GM23338 (cell line): ENCODE data around the gene TOR1AIP1. TPM values are rescaled to one million over a fixed set of nuclear protein-coding genes. Genes with fewer than 3 reads are reported as not detected.

Experiments
- ATAC-seq: fragments of 200-7000 bp; cut with Tn5 transposase; 3 replicates; pipeline ENCODE4 v1.9.1; 2020
- DNase-seq: peaks from one replicate; pipeline ENCODE4 v3.0.0-alpha.2; 2015; ENCODE audit warnings: low spot score
- H2AFZ ChIP-seq: fragments of 200-600 bp; sonication (generic); 2 replicates; pipeline ENCODE4 v1.8.0; 2016; ENCODE audit warnings: antibody characterized with exemption, mild to moderate bottlenecking, moderate library complexity
- H3F3A ChIP-seq: fragments of 200-600 bp; sonication (generic); replicated peaks from 2 replicates; pipeline ENCODE4 v1.8.0; 2017; ENCODE audit warnings: antibody characterized with exemption, mixed run types, low read depth
- H3K27ac ChIP-seq: fragments of 200-600 bp; sonication (generic); 2 replicates; pipeline ENCODE4 v1.6.1; 2016; ENCODE audit warnings: low read depth
- H3K27me3 ChIP-seq: fragments of 200-600 bp; sonication (generic); 2 replicates; pipeline ENCODE4 v1.8.0; 2016; ENCODE audit warnings: mild to moderate bottlenecking, mixed run types, moderate library complexity; ENCODE audit not compliant: insufficient read depth
- H3K36me3 ChIP-seq: fragments of 200-600 bp; sonication (generic); 2 replicates; pipeline ENCODE4 v1.8.0; 2016; ENCODE audit warnings: mild to moderate bottlenecking; ENCODE audit not compliant: insufficient read depth
- H3K4me1 ChIP-seq: fragments of 200-600 bp; sonication (generic); 2 replicates; pipeline ENCODE4 v1.8.0; 2016; ENCODE audit warnings: mild to moderate bottlenecking, moderate library complexity; ENCODE audit not compliant: insufficient read depth
- H3K4me2 ChIP-seq: fragments of 200-600 bp; sonication (generic); 2 replicates; pipeline ENCODE4 v1.7.1; 2017; ENCODE audit warnings: mixed run types
- H3K4me3 ChIP-seq: fragments of 200-600 bp; sonication (generic); 2 replicates; pipeline ENCODE4 v1.6.1; 2016; ENCODE audit warnings: mixed run types
- H3K79me2 ChIP-seq: fragments of 200-600 bp; sonication (generic); replicated peaks from 2 replicates; pipeline ENCODE4 v1.8.0; 2017; ENCODE audit warnings: mild to moderate bottlenecking; ENCODE audit not compliant: insufficient read depth
- H3K9me2 ChIP-seq: fragments of 200-600 bp; sonication (generic); 2 replicates; pipeline ENCODE4 v1.8.0; 2017; ENCODE audit not compliant: insufficient read depth
- H4K20me1 ChIP-seq: fragments of 200-600 bp; sonication (generic); replicated peaks from 2 replicates; pipeline ENCODE4 v1.8.0; 2017; ENCODE audit warnings: mild to moderate bottlenecking; ENCODE audit not compliant: insufficient read depth
- H3K27ac Mint-ChIP-seq: 2 replicates; pipeline ENCODE4 v1.8.0; 2020; ENCODE audit warnings: inconsistent platforms, mild to moderate bottlenecking, moderate library complexity, mixed read lengths
- H3K27me3 Mint-ChIP-seq: 3 replicates; pipeline ENCODE4 v1.8.0; 2022; ENCODE audit warnings: low read depth, mild to moderate bottlenecking, moderate library complexity, mixed read lengths, inconsistent platforms; ENCODE audit not compliant: insufficient read depth, poor library complexity
- H3K36me3 Mint-ChIP-seq: 3 replicates; pipeline ENCODE4 v1.8.0; 2021; ENCODE audit warnings: low read depth, mild to moderate bottlenecking, inconsistent platforms, moderate library complexity, mixed read lengths
- H3K4me1 Mint-ChIP-seq: 3 replicates; pipeline ENCODE4 v1.8.0; 2020; ENCODE audit warnings: mild to moderate bottlenecking, inconsistent platforms, mixed read lengths
- H3K4me3 Mint-ChIP-seq: 3 replicates; pipeline ENCODE4 v1.8.0; 2021; ENCODE audit warnings: moderate library complexity, mild to moderate bottlenecking, inconsistent platforms, mixed read lengths
- H3K9me3 Mint-ChIP-seq: 3 replicates; pipeline ENCODE4 v1.8.0; 2020; ENCODE audit warnings: moderate library complexity, mild to moderate bottlenecking, inconsistent platforms, mixed read lengths
- CREB1 ChIP-seq: fragments of 250-450 bp; sonication (Bioruptor Pico); IDR thresholded peaks from 2 replicates; pipeline ENCODE4 v1.5.0; 2020; ENCODE audit warnings: low read depth, mild to moderate bottlenecking, moderate library complexity
- ETS1 ChIP-seq: IDR thresholded peaks from 2 replicates; pipeline ENCODE4 v1.6.1; 2016; ENCODE audit warnings: antibody characterized with exemption
- NANOG ChIP-seq: IDR thresholded peaks from 2 replicates; pipeline ENCODE4 v1.6.1; 2016; ENCODE audit warnings: antibody characterized with exemption, borderline replicate concordance
- POLR2AphosphoS5 ChIP-seq: IDR thresholded peaks from 2 replicates; pipeline ENCODE4 v1.6.1; 2016; ENCODE audit warnings: antibody characterized with exemption, low read depth
- ZNF462 ChIP-seq: fragments of 250-450 bp; sonication (Bioruptor Pico); IDR thresholded peaks from 2 replicates; pipeline ENCODE4 v1.5.0; 2020; ENCODE audit warnings: mild to moderate bottlenecking, moderate library complexity
- polyA plus RNA-seq: library from polyadenylated mRNA; unstranded; fragments of >200 nt; fragmentation: Nextera tagmentation; extraction: Ambion mirVana; gene quantifications from 2 replicates; pipeline ENCODE4 v1.2.1, GENCODE V29; 2016
- total RNA-seq: library from RNA; depleted of rRNA; stranded (reverse); fragments of >200 nt; shearing (Covaris generic); gene quantifications from 2 replicates; pipeline ENCODE4 v1.2.3, GENCODE V29; 2014

The TOR1AIP1 gene
- total and polyA plus RNA-seq, 2 experiments from 2014 or later, result 16.9 to 20.6 TPM

- H2AFZ ChIP-seq, result no peak overlapping the region
Observed at GRCh38 chr1:179883745-179884138, 1.7 kb downstream of the TOR1AIP1 start.

GRCh38 chr1:179888071-179888470, 6.0 kb downstream of the TOR1AIP1 start:
- no peak overlapping the region for H3K27ac ChIP-seq
- no peaks in the 10 kb centered on the region for H3K27me3 ChIP-seq
- no peaks in the 10 kb centered on the region for H3K9me2 ChIP-seq
- H3K27ac Mint-ChIP-seq, result no peak overlapping the region
- peaks cover 21% of the 10 kb centered on the region for H3K36me3 ChIP-seq
- no peaks in the 10 kb centered on the region for H4K20me1 ChIP-seq
- no peak overlapping the region for H3K4me3 Mint-ChIP-seq
- H3K4me2 ChIP-seq, result no peak overlapping the region
- ATAC-seq (no peak), DNase-seq (no peak)
- H3F3A ChIP-seq, result peaks cover 5% of the 10 kb centered on the region; the same call in 1 of the 2 replicates
- no peaks in the 10 kb centered on the region; the same call in none of the 2 replicates for H3K4me1 ChIP-seq
- H3K4me3 ChIP-seq, result no peak overlapping the region
- no peaks in the 10 kb centered on the region for H3K9me3 Mint-ChIP-seq
- H3K79me2 ChIP-seq, result peaks cover 13% of the 10 kb centered on the region
- H3K4me1 Mint-ChIP-seq, result peaks cover 8% of the 10 kb centered on the region
- H3K27me3 Mint-ChIP-seq, result no peaks in the 10 kb centered on the region
- no peak overlapping the region for H2AFZ ChIP-seq
- TF ChIP-seq ZNF462 (CRISPR knock-in tag) (no peak), POLR2AphosphoS5 (no peak), NANOG (no peak)
- H3K36me3 Mint-ChIP-seq, result peaks cover 21% of the 10 kb centered on the region

More at GRCh38 chr1:179883745-179884138, 1.7 kb downstream of the TOR1AIP1 start:
- Mint-ChIP-seq H3K4me3 (peak overlapping the region; percentile 95), H3K9me3 (no peaks in the 10 kb centered on the region), H3K27me3 (peaks cover 3% of the 10 kb centered on the region), H3K27ac (peak overlapping the region; percentile 100), H3K4me1 (peaks cover 18% of the 10 kb centered on the region), H3K36me3 (peaks cover 16% of the 10 kb centered on the region)
- peaks cover 13% of the 10 kb centered on the region for H3K79me2 ChIP-seq
- H3K9me2 ChIP-seq, result no peaks in the 10 kb centered on the region
- peaks cover 6% of the 10 kb centered on the region; the same call in 1 of the 2 replicates for H3K36me3 ChIP-seq
- no peaks in the 10 kb centered on the region for H3K27me3 ChIP-seq
- peaks cover 11% of the 10 kb centered on the region; the same call in 1 of the 2 replicates for H3F3A ChIP-seq
- H4K20me1 ChIP-seq, result no peaks in the 10 kb centered on the region
- peak; percentile 86 for TF ChIP-seq CREB1 (CRISPR knock-in tag)
- no peak for TF ChIP-seq ETS1
- H3K4me2 ChIP-seq, result peak overlapping the region; percentile 95
- peak overlapping the region; percentile 92 for H3K4me3 ChIP-seq
- DNase-seq (peak; percentile 80), ATAC-seq (peak; percentile 10)
- H3K4me1 ChIP-seq, result peaks cover 10% of the 10 kb centered on the region
- H3K27ac ChIP-seq, result peak overlapping the region; percentile 100
